Measurements from ENCODE around the gene AK8.

DNA sequence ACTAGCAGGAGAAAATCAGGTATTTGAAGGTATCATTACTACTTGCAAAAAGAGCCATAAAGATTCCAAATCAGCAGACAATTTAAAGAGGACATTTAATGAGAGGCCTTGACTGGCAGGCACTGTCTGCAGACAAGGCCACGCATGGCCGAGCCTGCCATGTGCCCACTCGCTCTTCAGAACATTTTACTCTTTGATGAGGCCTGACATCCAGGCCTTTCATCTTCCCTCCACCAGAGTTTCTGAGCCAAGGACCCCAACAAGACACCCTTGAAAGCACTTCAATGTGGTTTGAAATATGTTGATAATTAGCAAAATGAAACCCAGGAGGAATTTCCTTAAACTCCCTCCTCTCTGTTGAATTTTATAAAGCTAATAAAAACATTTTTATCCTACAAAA is 16.4 kb downstream of the AK8 start:
- TF ChIP-seq EZH2phosphoT487 (IDR thresholded peaks at IDR 0.05; ENCODE audit: unreplicated experiment) = no peak
- TF ChIP-seq, protein P1, sequence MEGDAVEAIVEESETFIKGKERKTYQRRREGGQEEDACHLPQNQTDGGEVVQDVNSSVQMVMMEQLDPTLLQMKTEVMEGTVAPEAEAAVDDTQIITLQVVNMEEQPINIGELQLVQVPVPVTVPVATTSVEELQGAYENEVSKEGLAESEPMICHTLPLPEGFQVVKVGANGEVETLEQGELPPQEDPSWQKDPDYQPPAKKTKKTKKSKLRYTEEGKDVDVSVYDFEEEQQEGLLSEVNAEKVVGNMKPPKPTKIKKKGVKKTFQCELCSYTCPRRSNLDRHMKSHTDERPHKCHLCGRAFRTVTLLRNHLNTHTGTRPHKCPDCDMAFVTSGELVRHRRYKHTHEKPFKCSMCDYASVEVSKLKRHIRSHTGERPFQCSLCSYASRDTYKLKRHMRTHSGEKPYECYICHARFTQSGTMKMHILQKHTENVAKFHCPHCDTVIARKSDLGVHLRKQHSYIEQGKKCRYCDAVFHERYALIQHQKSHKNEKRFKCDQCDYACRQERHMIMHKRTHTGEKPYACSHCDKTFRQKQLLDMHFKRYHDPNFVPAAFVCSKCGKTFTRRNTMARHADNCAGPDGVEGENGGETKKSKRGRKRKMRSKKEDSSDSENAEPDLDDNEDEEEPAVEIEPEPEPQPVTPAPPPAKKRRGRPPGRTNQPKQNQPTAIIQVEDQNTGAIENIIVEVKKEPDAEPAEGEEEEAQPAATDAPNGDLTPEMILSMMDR (conservative IDR thresholded peaks at IDR 0.05; ENCODE audit: low read depth in 2 of 2) = no peak

Data from GM23338 (cell line).